Central memory CD8-positive, alpha-beta T cell (primary cell): ENCODE data around the gene SLC19A1.
A peak's percentile ranks its signal among the peaks of the same experiment; 100 is the strongest.

Experiments used
- ATAC-seq: fragments of 150-1000 bp; cut with Tn5 transposase; replicated peaks from 2 replicates; pipeline ENCODE4 v1.10.0; 2022; ENCODE audit warnings: mild to moderate bottlenecking, moderate FRiP score, moderate number of reproducible peaks; ENCODE audit not compliant: poor library complexity, severe bottlenecking; ENCODE audit errors: extremely low read depth
- DNase-seq, 2 donors: peaks; one replicate each; pipeline ENCODE4 v3.0.0; 2021; ENCODE audit warnings: low spot score in 2 of 2
- H3K27ac Mint-ChIP-seq: one replicate; pipeline ENCODE4 v1.8.0; 2022; ENCODE audit warnings: low read depth, mild to moderate bottlenecking, moderate library complexity, mixed read lengths
- H3K27me3 Mint-ChIP-seq: one replicate; pipeline ENCODE4 v1.8.0; 2022; ENCODE audit warnings: mixed read lengths
- H3K36me3 Mint-ChIP-seq: one replicate; pipeline ENCODE4 v1.8.0; 2022; ENCODE audit warnings: mild to moderate bottlenecking, moderate library complexity, mixed read lengths; ENCODE audit not compliant: insufficient read depth
- H3K4me1 Mint-ChIP-seq: one replicate; pipeline ENCODE4 v1.8.0; 2022; ENCODE audit warnings: mixed read lengths
- H3K4me3 Mint-ChIP-seq: one replicate; pipeline ENCODE4 v1.8.0; 2022; ENCODE audit warnings: mild to moderate bottlenecking, moderate library complexity, mixed read lengths
- H3K9me3 Mint-ChIP-seq: one replicate; pipeline ENCODE4 v1.8.0; 2022; ENCODE audit warnings: mixed read lengths

The SLC19A1 gene

GRCh38 chr21:45560106-45561021 is 18.1 kb upstream of the SLC19A1 start:
- no peak for ATAC-seq
- Mint-ChIP-seq H3K4me3 (no peak overlapping the region), H3K27me3 (peaks cover 49% of the 10 kb centered on the region), H3K27ac (no peak overlapping the region), H3K4me1 (no peaks in the 10 kb centered on the region), H3K36me3 (no peaks in the 10 kb centered on the region), H3K9me3 (no peaks in the 10 kb centered on the region)
- DNase-seq = no peak

- H3K4me1 Mint-ChIP-seq = peaks cover 5% of the 10 kb centered on the region
- H3K4me3 Mint-ChIP-seq = no peak overlapping the region
- H3K9me3 Mint-ChIP-seq = no peaks in the 10 kb centered on the region
- no peak overlapping the region for H3K27ac Mint-ChIP-seq
- peaks cover 3% of the 10 kb centered on the region for H3K36me3 Mint-ChIP-seq
- ATAC-seq = no peak
- peaks cover 40% of the 10 kb centered on the region for H3K27me3 Mint-ChIP-seq
- DNase-seq = no peak
Measured at GRCh38 chr21:45559216-45560105, 17.2 kb upstream of the SLC19A1 start.

- DNase-seq (no peak), ATAC-seq (no peak)
- Mint-ChIP-seq H3K36me3 (peaks cover 3% of the 10 kb centered on the region), H3K9me3 (no peaks in the 10 kb centered on the region), H3K27me3 (peaks cover 27% of the 10 kb centered on the region), H3K4me1 (peaks cover 7% of the 10 kb centered on the region), H3K4me3 (no peak overlapping the region), H3K27ac (no peak overlapping the region)
Measured at GRCh38 chr21:45558044-45558721, 15.9 kb upstream of the SLC19A1 start.

- Mint-ChIP-seq H3K36me3 (peaks cover 3% of the 10 kb centered on the region), H3K27ac (no peak overlapping the region), H3K9me3 (no peaks in the 10 kb centered on the region), H3K4me3 (no peak overlapping the region), H3K4me1 (peaks cover 7% of the 10 kb centered on the region), H3K27me3 (peaks cover 22% of the 10 kb centered on the region)
- DNase-seq = no peak
- no peak for ATAC-seq
Measured at GRCh38 chr21:45557616-45558043, 15.4 kb upstream of the SLC19A1 start.

GRCh38 chr21:45556645-45557615 is 14.7 kb upstream of the SLC19A1 start:
- Mint-ChIP-seq H3K36me3 (peaks cover 4% of the 10 kb centered on the region), H3K4me1 (peaks cover 9% of the 10 kb centered on the region), H3K9me3 (no peaks in the 10 kb centered on the region), H3K27me3 (peaks cover 15% of the 10 kb centered on the region), H3K4me3 (peak overlapping the region; percentile 42), H3K27ac (no peak overlapping the region)
- ATAC-seq (no peak), DNase-seq (no peak)

- peak overlapping the region; percentile 46 for H3K4me3 Mint-ChIP-seq
- no peak for DNase-seq
- ATAC-seq = no peak
- H3K4me1 Mint-ChIP-seq = peaks cover 16% of the 10 kb centered on the region
- peaks cover 5% of the 10 kb centered on the region for H3K36me3 Mint-ChIP-seq
- H3K9me3 Mint-ChIP-seq = no peaks in the 10 kb centered on the region
- peaks cover 15% of the 10 kb centered on the region for H3K27me3 Mint-ChIP-seq
- no peak overlapping the region for H3K27ac Mint-ChIP-seq
Measured at GRCh38 chr21:45556302-45556644, 14.0 kb upstream of the SLC19A1 start.

GRCh38 chr21:45555557-45556301 is 13.5 kb upstream of the SLC19A1 start:
- DNase-seq (no peak), ATAC-seq (peak; percentile 31)
- Mint-ChIP-seq H3K4me3 (peak overlapping the region; percentile 46), H3K27me3 (peaks cover 11% of the 10 kb centered on the region), H3K9me3 (no peaks in the 10 kb centered on the region), H3K27ac (no peak overlapping the region), H3K4me1 (peaks cover 21% of the 10 kb centered on the region), H3K36me3 (peaks cover 5% of the 10 kb centered on the region)

GRCh38 chr21:45555251-45555556 is 13.0 kb upstream of the SLC19A1 start:
- Mint-ChIP-seq H3K36me3 (peaks cover 5% of the 10 kb centered on the region), H3K27ac (peak overlapping the region; percentile 94), H3K4me3 (peak overlapping the region; percentile 94), H3K9me3 (no peaks in the 10 kb centered on the region), H3K27me3 (peaks cover 6% of the 10 kb centered on the region), H3K4me1 (peaks cover 26% of the 10 kb centered on the region)
- no peak for DNase-seq
- ATAC-seq = no peak

- Mint-ChIP-seq H3K27ac (peak overlapping the region; percentile 94), H3K27me3 (no peaks in the 10 kb centered on the region), H3K9me3 (no peaks in the 10 kb centered on the region), H3K4me3 (peak overlapping the region; percentile 94), H3K36me3 (peaks cover 5% of the 10 kb centered on the region), H3K4me1 (peaks cover 28% of the 10 kb centered on the region)
- ATAC-seq = peak; percentile 81
- DNase-seq = peak; percentile 80 to 96
Measured at GRCh38 chr21:45554477-45555175, 12.4 kb upstream of the SLC19A1 start.

GRCh38 chr21:45552696-45553391 is 10.6 kb upstream of the SLC19A1 start:
- DNase-seq (no peak), ATAC-seq (no peak)
- Mint-ChIP-seq H3K27me3 (no peaks in the 10 kb centered on the region), H3K4me1 (peaks cover 35% of the 10 kb centered on the region), H3K36me3 (peaks cover 5% of the 10 kb centered on the region), H3K9me3 (no peaks in the 10 kb centered on the region), H3K27ac (no peak overlapping the region), H3K4me3 (no peak overlapping the region)
